HG03139 (cell line): ENCODE data around the gene SPIRE2.
"Not testable (repeated sequence)": the region's sequence is repeated elsewhere in the genome, so short reads cannot be mapped to it uniquely, and the experiment has no call there.

Source experiments
- ATAC-seq: cut with Tn5 transposase; IDR thresholded peaks from one replicate; pipeline ENCODE4 v1.9.1; 2021; ENCODE audit not compliant: unreplicated experiment

The SPIRE2 gene, protein sequence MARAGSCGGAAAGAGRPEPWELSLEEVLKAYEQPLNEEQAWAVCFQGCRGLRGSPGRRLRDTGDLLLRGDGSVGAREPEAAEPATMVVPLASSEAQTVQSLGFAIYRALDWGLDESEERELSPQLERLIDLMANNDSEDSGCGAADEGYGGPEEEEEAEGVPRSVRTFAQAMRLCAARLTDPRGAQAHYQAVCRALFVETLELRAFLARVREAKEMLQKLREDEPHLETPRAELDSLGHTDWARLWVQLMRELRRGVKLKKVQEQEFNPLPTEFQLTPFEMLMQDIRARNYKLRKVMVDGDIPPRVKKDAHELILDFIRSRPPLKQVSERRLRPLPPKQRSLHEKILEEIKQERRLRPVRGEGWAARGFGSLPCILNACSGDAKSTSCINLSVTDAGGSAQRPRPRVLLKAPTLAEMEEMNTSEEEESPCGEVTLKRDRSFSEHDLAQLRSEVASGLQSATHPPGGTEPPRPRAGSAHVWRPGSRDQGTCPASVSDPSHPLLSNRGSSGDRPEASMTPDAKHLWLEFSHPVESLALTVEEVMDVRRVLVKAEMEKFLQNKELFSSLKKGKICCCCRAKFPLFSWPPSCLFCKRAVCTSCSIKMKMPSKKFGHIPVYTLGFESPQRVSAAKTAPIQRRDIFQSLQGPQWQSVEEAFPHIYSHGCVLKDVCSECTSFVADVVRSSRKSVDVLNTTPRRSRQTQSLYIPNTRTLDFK

DNA sequence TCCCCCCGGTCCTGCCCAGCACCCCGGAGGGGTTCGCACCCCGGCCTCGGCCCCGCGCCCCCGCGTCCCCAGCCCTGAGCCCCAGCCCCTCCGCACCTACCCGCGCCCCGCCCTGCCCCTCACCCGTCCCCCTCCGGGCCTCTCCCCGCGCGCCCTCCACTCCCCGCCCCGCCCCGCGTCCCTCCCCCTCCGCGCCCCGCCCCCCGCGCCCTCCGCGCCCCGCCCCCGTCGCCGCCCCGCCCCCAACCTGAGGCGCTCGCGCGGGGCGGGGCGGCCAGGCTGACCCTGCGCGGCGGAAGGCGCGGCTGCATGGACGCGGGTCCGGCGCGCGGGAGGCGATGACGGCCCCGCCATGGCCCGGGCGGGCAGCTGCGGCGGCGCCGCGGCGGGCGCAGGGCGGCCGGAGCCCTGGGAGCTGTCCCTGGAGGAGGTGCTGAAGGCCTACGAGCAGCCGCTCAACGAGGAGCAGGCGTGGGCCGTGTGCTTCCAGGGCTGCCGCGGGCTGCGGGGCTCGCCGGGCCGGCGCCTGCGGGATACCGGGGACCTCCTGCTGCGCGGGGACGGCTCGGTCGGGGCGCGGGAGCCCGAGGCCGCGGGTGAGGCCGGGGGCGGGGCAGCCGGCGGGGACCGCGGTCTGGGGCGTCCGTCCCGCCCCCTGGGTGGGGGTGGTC is at the start of gene SPIRE2:
Gene SPIRE2, plus strand, starts transcription at position 277 of the 671 bp plus-strand sequence. Its CDS starts 76 bp downstream, at position 353.
- ATAC-seq = no peak

- ATAC-seq = no peak
These were observed 48.9 kb upstream of the SPIRE2 start for GRCh38 chr16:89779231-89779908.

DNA sequence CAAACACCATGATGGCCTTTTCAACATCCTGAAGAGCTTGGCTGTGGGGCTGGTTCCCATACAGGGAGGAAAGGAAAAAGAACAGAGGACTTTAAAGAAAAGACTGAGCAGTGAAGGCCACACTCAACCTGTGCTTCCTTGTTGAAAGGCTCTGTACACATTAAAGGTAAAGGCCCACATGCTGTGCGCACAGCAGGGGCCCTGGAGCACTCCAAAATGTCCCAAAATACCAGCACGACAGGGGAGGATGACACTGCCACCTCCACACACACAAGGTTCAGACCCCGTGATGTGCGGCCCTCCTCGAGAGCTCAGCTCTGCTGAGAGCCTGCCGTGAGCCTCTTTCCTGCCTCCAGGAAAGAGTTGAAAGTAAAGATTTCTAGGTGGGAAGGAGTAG is 48.4 kb upstream of the SPIRE2 start:
- no peak for ATAC-seq

GRCh38 chr16:89782489-89782888 is 45.8 kb upstream of the SPIRE2 start:
- no peak for ATAC-seq

- ATAC-seq = not testable (repeated sequence)
These were observed 44.3 kb upstream of the SPIRE2 start for GRCh38 chr16:89783952-89784351.

DNA sequence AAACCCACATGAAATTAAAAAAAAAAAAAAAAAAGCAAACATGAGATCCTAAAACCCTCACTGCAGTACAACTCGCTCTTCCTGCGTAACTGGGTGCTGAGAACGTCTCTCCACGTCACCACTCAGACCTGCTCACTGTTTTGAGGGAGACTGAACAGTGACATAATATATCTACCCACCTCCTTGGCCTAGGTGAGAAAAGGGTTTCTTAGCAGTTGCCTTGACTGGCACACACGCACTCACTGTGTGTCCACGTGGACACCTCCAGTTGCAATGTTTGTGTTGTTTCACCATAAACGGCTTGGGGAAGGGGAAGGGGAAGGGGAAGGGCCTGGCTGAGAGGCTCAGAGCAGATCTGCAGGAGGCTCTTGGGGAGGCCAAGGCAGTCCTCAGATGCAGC is 43.9 kb upstream of the SPIRE2 start:
- no peak for ATAC-seq

DNA sequence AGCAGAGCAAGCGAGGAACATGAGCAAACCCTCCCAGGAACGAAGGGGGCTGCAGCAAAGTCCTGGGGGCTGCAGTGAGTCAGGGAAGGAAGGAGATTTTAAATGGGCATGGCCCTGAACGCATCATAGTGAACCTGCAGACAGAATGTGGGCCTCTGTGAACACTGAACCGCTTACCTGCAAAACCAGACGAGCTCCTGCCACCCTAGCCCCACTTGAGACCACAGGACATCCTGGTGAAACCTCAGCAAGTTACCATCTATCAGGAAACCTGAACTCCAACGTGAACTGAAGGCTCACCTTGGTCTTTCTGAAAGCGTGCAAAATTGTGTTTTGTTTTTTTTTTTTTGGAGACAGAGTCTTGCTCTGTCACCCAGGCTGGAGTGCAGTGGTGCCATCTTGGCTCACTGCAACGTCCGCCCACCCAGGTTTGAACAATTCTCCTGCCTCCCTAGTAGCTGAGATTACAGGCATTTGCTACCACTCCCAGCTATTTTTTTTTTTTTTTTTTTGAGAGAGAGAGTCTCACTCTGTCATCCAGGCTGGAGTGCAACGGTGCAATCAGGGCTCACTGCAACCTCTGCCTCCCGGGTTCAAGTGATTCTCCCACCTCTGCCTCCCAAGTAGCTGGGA is 42.6 kb upstream of the SPIRE2 start:
- no peak for ATAC-seq

- no peak for ATAC-seq
These were observed 41.6 kb upstream of the SPIRE2 start for GRCh38 chr16:89786474-89787364.

GRCh38 chr16:89787365-89787805 is 40.9 kb upstream of the SPIRE2 start:
- no peak for ATAC-seq

- no peak for ATAC-seq
These were observed 36.8 kb upstream of the SPIRE2 start for GRCh38 chr16:89791278-89791995.

GRCh38 chr16:89793092-89793491 is 35.2 kb upstream of the SPIRE2 start:
- ATAC-seq = not testable (repeated sequence)

DNA sequence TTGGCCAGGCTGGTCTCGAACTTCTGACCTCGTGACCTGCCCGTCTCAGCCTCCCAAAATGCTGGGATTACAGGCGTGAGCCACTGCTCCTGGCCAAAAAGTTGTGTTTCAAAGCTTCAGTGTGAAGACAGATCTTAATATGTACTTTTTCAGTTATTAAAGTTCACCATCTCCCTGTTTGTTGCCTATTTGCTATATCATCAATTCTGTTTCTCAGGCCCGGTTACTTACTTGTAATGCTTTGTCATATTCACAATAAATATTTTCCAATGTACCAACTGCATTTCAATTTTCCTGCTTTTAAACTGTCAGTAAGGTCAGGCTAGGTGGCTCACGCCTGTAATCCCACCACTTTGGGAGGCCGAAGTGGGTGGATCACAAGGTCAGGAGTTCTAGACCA is 34.3 kb upstream of the SPIRE2 start:
- ATAC-seq = no peak

GRCh38 chr16:89795676-89796075 is 32.6 kb upstream of the SPIRE2 start:
- ATAC-seq = no peak

- no peak for ATAC-seq
These were observed 32.2 kb upstream of the SPIRE2 start for GRCh38 chr16:89796104-89796503.

GRCh38 chr16:89798126-89798525 is 30.1 kb upstream of the SPIRE2 start:
- ATAC-seq = no peak

DNA sequence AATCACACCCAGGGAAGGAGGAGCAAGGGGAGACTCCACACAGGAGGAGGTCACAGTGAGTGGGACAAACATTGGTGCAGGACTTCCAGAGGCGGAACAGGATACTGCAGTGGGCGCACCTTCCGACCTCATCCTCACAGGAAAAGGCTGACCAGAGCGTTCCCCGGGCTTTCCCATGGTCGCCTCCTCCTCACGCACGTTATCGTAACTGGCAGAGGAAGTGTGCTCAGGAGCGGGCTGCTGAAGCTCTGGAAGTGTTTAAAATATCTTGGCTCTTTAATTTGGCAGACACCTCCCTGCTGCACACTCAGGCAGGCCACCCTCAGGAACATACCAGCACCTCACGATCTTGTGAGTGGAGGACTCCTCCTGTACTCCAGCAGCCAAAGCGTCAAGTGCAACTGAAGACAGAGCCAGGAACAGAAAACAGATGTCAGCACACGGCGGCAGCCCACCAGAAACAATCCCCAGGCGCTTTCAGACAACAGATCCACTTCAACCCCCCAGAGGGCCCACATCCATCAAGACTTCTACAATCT is 29.4 kb upstream of the SPIRE2 start:
- ATAC-seq = no peak

GRCh38 chr16:89801800-89802199 is 26.5 kb upstream of the SPIRE2 start:
- ATAC-seq = no peak

DNA sequence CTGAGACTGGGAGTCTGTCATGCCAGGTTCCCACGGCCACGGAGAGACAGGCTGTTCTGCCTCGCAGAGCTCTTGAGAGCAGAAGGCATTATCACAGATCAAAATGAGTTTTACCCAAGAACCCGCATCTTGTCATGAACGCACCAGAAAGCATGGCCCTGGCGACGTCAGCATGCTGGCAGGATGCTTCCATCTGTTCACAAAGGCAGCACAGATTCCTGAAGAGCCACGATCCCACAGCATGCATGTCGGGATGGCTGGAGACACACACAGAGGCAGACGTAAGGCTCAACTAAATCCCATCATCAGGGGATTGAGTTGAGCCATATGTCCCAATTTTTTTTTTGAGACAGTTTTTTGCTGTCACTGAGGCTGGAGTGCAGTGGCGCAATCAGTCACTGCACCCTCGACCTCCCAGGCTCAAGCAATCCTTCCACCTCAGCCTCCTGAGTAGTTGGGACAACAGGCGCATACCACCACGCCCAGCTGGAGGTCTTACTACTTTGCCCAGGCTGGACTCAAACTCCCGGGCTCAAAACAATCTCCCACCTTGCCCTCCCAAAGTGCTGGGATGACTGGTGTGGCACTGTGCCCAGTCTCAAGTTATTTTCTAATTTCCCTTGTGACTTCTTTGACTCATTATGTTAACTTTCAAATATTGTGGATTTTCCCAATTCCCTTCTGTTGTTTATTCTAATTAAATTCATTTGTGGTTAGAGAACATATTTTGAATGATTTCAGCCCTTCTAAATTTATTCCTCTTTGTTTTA is 23.0 kb upstream of the SPIRE2 start:
- no peak for ATAC-seq
